Keratinocyte (primary cell): ENCODE results near the gene PDGFB. TPM values are rescaled to one million over a fixed set of nuclear protein-coding genes. Genes with fewer than 3 reads are reported as not detected.

ENCODE experiments used
- DNase-seq: peaks from one replicate; pipeline ENCODE4 v3.0.0-alpha.2; 2011; ENCODE audit warnings: low read depth, missing footprints, low spot score
- FAIRE-seq: peaks from 2 replicates; lab custom pipeline; 2011; peaks lifted over from hg19 to GRCh38; lab: Jason Lieb, UNC
- H2AFZ ChIP-seq: 2 replicates; pipeline ENCODE4 v1.6.0; 2012; ENCODE audit warnings: low read length, control low read depth, inconsistent platforms; ENCODE audit not compliant: control insufficient read depth
- H3K27ac ChIP-seq: 2 replicates; pipeline ENCODE4 v1.5.1; 2011; ENCODE audit warnings: low read length; ENCODE audit not compliant: control insufficient read depth, insufficient read depth
- H3K27me3 ChIP-seq: 3 replicates; pipeline ENCODE4 v1.6.0; 2011; ENCODE audit warnings: low read length; ENCODE audit not compliant: control insufficient read depth, insufficient read depth; ENCODE audit errors: extremely low read depth
- H3K36me3 ChIP-seq, 2 experiments: 2 replicates in 1 of 2; 3 replicates in 1 of 2; pipeline ENCODE4 v1.5.1; 2011; ENCODE audit warnings: low read length in 2 of 2, mild to moderate bottlenecking in 1 of 2; ENCODE audit not compliant: control insufficient read depth in 2 of 2, insufficient read depth in 2 of 2; ENCODE audit errors: extremely low read depth in 1 of 2
- H3K4me1 ChIP-seq: 3 replicates; pipeline ENCODE4 v1.5.1; 2011; ENCODE audit warnings: low read length; ENCODE audit not compliant: control insufficient read depth, insufficient read depth; ENCODE audit errors: extremely low read depth
- H3K4me2 ChIP-seq: 3 replicates; pipeline ENCODE4 v1.6.0; 2011; ENCODE audit warnings: low read depth, low read length; ENCODE audit not compliant: control insufficient read depth, insufficient read depth; ENCODE audit errors: extremely low read depth
- H3K4me3 ChIP-seq, 3 experiments: fragments of 200-600 bp in 1 of 3; sonication (generic) in 1 of 3; 2 replicates in 2 of 3; 3 replicates in 1 of 3; pipeline ENCODE4 v1.5.1; 2011 to 2016; ENCODE audit warnings: low read length in 3 of 3, mild to moderate bottlenecking in 3 of 3, control low read depth in 2 of 3, inconsistent platforms in 1 of 3, low read depth in 1 of 3, mixed read lengths in 1 of 3, mixed run types in 1 of 3, moderate library complexity in 1 of 3; ENCODE audit not compliant: control insufficient read depth in 2 of 3, insufficient read depth in 2 of 3; ENCODE audit errors: extremely low read depth in 1 of 3
- H3K79me2 ChIP-seq: 2 replicates; pipeline ENCODE4 v1.6.0; 2012; ENCODE audit warnings: low read length; ENCODE audit not compliant: control insufficient read depth, insufficient read depth
- H3K9ac ChIP-seq: 3 replicates; pipeline ENCODE4 v1.6.0; 2011; ENCODE audit warnings: low read length; ENCODE audit not compliant: control insufficient read depth, insufficient read depth; ENCODE audit errors: extremely low read depth
- H3K9me1 ChIP-seq: 3 replicates; pipeline ENCODE4 v1.6.0; 2011; ENCODE audit warnings: low read length; ENCODE audit not compliant: control insufficient read depth, insufficient read depth; ENCODE audit errors: extremely low read depth
- H3K9me3 ChIP-seq: 2 replicates; pipeline ENCODE4 v1.5.1; 2012; ENCODE audit warnings: low read depth, low read length; ENCODE audit not compliant: control insufficient read depth
- H4K20me1 ChIP-seq: 3 replicates; pipeline ENCODE4 v1.6.0; 2011; ENCODE audit warnings: low read length; ENCODE audit not compliant: control insufficient read depth, insufficient read depth; ENCODE audit errors: extremely low read depth
- CTCF ChIP-seq, 3 experiments: IDR thresholded peaks in 1 of 3; conservative IDR thresholded peaks in 1 of 3; optimal IDR thresholded peaks in 1 of 3; 2 replicates in 2 of 3; 3 replicates in 1 of 3; pipeline versions ENCODE3 to v1.5.1; 2011; ENCODE audit warnings: low read length in 3 of 3, mild to moderate bottlenecking in 3 of 3, moderate library complexity in 2 of 3, control low read depth in 1 of 3, inconsistent platforms in 1 of 3; ENCODE audit not compliant: insufficient read depth in 2 of 3; ENCODE audit errors: extremely low read depth in 1 of 3
- EZH2 ChIP-seq: IDR thresholded peaks from one replicate; pipeline ENCODE4 v1.6.1; 2012; ENCODE audit warnings: inconsistent platforms, mild to moderate bottlenecking, low read length, moderate library complexity
- dilution Hi-C: fragments of 300-500 bp; cut with MboI; formaldehyde crosslinking; loops from one replicate; pipeline ENCODE4 v1.7.0; 2020; ENCODE audit warnings: low sequenced_read_pairs; ENCODE audit not compliant: extremely low pct_ligation_motif_present
- polyA plus RNA-seq, 5 experiments: library from polyadenylated mRNA; depleted of rRNA in 3 of 5; stranded (reverse) in 3 of 5; stranded (forward) in 1 of 5; unstranded in 1 of 5; fragments of >200 nt; gene quantifications; 1 replicate in 1 of 5; 2 replicates in 3 of 5; 3 replicates in 1 of 5; pipeline versions ENCODE4 v1.2.1 to v1.2.3, GENCODE V29; 2011 to 2012; ENCODE audit warnings: missing spikeins in 2 of 5, low read depth in 1 of 5, low replicate concordance in 1 of 5

Gene PDGFB
- polyA plus RNA-seq, 1 donor (not counting 4 experiments of a cell fraction or from before 2014, with no cell fraction given) = 6.0 TPM

- no peak overlapping the region for H3K27ac ChIP-seq
- H3K79me2 ChIP-seq = no peaks in the 10 kb centered on the region
- no peaks in the 10 kb centered on the region for H3K36me3 ChIP-seq
- FAIRE-seq (peak; percentile 88), DNase-seq (peak; percentile 74)
- H3K9me3 ChIP-seq = no peaks in the 10 kb centered on the region
- H2AFZ ChIP-seq = no peak overlapping the region
- peak overlapping the region; percentile 17 for H3K4me2 ChIP-seq
- H3K27me3 ChIP-seq = no peaks in the 10 kb centered on the region
- peaks cover 45% of the 10 kb centered on the region for H3K4me1 ChIP-seq
- TF ChIP-seq EZH2 = no peak
- peak in 2 of 3 experiments; percentile 15 to 20 for TF ChIP-seq CTCF (optimal IDR thresholded peaks at IDR 0.05 in 1 of 3, IDR thresholded peaks at IDR 0.05 in 1 of 3, conservative IDR thresholded peaks at IDR 0.05 in 1 of 3; ENCODE audit: extremely low read depth in 1 of 3, insufficient read depth in 2 of 3, low read length in 3 of 3)
- dilution Hi-C loops = no loop called here
- no peak overlapping the region for H3K9ac ChIP-seq
- H3K9me1 ChIP-seq = no peaks in the 10 kb centered on the region
- no peak overlapping the region for H3K4me3 ChIP-seq
- no peaks in the 10 kb centered on the region for H4K20me1 ChIP-seq
These were observed 31.9 kb downstream of the PDGFB start for GRCh38 chr22:39212721-39213376.

- Histone ChIP-seq H4K20me1 (no peaks in the 10 kb centered on the region), H3K27ac (no peak overlapping the region), H3K4me1 (peaks cover 61% of the 10 kb centered on the region), H3K79me2 (no peaks in the 10 kb centered on the region), H3K9me3 (no peaks in the 10 kb centered on the region), H3K9ac (no peak overlapping the region), H3K27me3 (no peaks in the 10 kb centered on the region), H2AFZ (no peak overlapping the region), H3K4me2 (no peak overlapping the region), H3K36me3 (no peaks in the 10 kb centered on the region), H3K4me3 (no peak overlapping the region), H3K9me1 (no peaks in the 10 kb centered on the region)
- TF ChIP-seq EZH2 (no peak), CTCF (optimal IDR thresholded peaks at IDR 0.05 in 1 of 3, IDR thresholded peaks at IDR 0.05 in 1 of 3, conservative IDR thresholded peaks at IDR 0.05 in 1 of 3; ENCODE audit: extremely low read depth in 1 of 3, insufficient read depth in 2 of 3, low read length in 3 of 3) (no peak)
- FAIRE-seq = no peak
- dilution Hi-C loops = no loop called here
- DNase-seq = no peak
These were observed 35.0 kb downstream of the PDGFB start for GRCh38 chr22:39209756-39210155.
